NCI-H2227 (cell line): ENCODE data around the gene GEMIN4.
"Not testable (repeated sequence)": the region's sequence is repeated elsewhere in the genome, so short reads cannot be mapped to it uniquely, and the experiment has no call there.

Experiments
- DNase-seq: peaks from one replicate; lab custom pipeline; 2025; ENCODE audit not compliant: unreplicated experiment; lab: John Stamatoyannopoulos, UW

GEMIN4 gene

DNA sequence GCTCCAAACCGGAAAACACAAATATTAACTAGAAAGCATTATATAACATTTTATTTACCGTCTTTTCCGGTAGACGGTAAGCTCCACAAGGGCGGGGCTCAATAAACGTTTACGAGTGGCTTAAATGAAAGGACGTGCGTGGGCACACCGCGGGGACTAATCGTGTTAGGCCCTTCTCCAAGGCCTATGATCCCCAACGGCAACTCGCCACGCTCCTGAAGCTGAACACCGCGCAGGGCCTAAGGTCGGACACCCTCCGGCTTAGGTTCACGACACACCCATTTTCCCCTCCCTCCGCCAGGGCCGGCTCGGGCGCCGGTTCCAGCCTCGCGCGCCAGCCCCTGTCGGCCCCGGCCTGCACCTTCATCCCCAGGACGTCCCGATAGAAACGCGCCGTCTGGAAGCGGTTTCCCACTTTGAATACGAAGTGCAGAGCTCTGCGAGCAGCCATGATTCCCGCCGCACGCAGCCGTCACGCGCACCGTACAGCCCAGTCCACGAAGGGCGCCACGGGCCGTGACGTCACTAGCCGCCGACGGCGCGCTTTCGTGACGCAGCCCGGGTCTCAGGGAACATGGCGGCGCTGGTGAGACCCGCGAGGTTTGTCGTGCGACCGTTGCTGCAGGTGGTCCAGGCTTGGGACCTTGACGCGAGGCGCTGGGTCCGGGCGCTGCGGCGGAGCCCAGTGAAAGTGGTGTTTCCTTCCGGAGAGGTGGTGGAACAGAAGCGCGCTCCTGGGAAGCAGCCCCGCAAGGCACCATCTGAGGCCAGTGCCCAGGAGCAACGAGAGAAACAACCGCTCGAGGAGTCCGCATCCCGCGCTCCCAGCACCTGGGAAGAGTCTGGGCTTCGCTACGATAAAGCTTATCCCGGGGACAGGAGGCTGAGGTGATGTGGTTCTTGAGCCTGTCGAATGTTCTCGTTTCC lies 30.0 kb upstream of the GEMIN4 start, which contains the start of the genes GLOD4 and MRM3:
Gene GLOD4 (minus strand): TSS at position 476 of the 927 bp plus-strand sequence. CDS start 25 bp downstream, at position 451.
Gene MRM3 (plus strand): TSS at position 549 of the 927 bp plus-strand sequence. CDS start 26 bp downstream, at position 575.
- peak; percentile 90 for DNase-seq

DNA sequence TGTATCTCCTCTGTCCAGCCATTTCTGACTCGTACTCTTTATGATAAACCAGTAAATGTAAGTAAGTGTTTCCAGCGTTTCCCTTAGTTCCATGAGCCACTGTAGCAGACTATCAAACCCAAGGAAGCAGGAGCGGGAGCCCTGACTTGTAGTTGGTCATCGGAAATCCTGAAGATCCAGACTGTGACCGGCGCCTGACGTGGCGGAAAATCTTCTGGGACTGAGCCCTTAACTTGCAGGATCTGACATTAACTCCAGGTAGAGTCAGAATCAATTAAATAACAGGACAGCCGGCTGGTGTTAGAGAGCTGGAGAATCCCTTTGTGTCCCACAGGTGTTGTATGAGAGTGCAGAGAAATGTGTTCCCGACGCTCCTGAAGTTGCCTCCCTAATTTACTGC lies 26.0 kb upstream of the GEMIN4 start:
- DNase-seq: no peak

DNA sequence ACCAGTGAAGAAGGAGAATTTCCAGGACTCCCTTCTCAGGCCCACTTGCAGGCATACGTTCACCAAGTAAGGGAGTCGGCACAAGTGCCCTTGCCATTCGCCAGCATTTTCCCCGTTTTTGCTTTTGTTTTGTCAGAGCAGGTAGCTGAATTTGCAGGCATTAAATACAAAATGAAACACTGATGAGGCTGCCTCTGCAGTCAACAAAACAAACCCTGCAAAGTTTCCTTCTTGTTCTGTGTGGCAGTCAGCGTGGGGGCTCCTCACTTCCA lies 22.2 kb upstream of the GEMIN4 start:
- no peak for DNase-seq

DNA sequence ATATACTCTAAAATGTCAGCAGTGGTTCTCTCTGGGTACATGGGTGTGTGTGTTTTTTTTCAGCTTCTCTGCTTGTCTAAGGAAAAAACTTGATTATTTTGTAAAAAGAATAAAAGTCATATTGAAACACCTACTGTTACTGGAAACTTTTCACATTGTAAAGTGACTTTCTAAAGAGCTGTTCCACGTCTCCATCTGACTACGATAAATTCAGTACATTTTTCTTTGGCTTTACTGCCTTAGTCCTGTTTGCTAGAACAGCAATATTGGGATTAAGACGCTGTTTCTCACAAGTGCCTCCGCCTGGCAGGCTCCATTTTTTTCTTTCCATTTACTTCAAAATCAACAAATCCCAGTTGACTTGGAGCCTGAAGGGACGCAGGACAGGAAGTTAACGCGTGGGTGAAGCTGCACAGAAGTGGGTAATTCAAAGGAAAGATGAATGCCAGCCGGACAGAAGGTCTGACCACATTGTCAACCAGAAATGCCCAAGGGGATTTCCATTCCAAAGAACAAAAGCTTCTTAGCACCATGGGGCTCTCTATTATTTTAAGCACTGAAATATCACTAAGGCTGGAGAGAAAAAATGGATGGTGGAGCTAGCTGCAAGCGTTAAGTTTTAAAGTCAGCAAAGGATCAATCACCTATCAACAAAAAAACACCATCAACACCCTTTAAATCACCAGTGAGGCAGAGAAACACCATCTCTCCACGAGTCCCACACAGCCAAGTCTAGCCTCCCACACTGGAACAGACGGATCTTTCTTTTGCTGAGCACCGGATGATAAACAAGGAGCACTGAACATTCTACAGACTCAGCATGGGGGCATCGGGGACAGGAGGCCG lies 21.6 kb upstream of the GEMIN4 start:
- DNase-seq: no peak

DNA sequence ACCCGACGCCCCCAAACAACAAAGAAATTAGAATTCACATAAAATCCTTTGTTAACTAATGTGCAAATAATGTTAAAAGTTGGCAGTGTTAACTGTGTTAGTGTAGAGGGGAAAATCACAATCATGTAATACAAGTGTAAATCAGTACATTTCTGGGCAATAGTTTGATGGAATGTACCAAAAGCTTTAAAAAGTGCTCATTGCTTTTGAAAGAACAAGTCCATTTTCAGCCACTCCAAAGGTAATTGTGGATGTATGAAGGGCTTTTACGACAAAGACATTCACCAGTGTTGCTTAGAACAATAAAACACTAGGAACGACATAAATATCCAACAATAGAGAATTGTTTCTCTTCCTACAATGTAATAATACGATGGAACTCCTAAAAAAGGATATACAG lies 21.0 kb upstream of the GEMIN4 start:
- no peak for DNase-seq

DNA sequence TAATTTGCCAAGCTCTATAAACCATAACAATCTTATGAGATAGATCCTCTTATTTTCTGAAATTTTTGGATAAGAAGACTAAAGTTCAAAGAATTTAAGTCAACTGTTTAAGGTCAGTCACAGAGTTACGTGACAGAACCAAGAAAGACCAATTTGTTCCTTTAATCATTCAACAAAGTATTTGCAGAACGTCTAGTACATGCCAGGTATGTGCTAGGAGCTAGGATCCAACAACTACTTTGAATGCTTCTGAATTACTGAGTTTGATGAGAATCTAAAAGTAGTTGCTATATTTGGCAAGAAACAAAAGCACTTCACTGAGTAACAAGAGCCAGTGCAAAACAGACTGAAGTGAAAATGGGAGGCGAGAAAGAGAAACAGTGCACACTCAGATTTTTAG lies 15.0 kb upstream of the GEMIN4 start:
- no peak for DNase-seq

DNA sequence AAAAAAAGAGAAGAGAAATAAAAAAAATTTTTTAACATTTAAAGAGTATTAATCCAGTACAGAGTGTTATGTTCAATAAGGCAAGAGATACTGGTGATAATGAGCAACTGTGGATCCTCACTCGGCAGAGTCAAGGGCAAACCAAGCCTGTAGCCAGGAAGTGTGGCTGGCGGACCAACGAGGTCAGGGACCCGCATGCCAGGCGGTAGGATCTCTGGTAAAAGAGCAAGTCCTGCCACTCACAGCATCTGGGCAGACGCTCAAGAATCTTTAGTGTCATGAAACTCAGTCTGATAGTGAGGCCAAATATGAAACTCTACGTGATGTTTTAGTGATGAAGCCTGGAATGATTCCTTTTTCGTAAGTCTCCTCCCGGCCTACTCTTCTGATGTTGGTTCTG lies 8.3 kb upstream of the GEMIN4 start:
- no peak for DNase-seq

DNA sequence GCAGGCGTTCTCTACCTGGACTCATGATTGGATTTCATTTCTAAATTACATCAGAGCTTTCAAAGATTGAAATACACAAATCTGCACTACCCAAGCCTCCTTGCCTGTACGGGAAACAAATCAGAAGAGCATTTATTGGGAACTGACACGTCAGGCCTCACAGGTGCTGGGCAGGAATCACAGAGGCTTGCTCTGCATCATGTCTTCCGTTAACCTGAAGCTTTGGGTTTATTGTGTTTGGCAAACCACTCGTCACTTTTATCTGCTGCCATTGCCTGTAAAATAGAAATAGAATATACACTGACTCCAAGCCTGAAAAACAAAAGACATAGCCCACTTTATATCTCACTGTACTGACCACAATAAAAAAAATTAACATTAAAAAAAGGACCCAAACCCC lies 7.9 kb upstream of the GEMIN4 start:
- DNase-seq: no peak

DNA sequence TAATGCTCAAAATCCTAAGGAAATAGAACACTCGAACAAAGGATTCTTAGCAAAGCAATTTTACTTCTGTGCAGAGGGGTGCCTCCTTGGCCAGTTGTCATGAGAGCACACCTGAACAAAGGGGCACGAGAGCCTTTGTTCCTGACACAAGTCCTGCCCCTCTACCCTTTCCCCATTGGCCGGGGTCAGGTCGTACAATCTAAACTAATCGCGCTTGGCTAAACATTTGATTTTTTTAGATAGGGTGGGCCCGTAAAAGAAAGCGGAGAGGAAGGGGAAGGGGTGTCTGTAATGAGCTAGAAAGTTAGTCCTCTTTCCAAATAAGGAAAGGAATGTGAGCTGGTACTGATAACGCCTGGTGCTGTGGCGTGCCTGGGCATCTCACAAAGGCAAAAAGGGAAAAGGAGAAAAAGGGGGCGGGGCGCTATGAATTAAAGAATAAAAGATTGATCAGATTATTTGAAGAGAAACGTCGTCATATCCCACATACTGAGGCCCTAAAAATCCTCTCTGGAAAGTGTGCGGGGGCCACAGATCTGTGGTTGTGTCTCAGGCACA lies 4.0 kb upstream of the GEMIN4 start:
- DNase-seq: not testable (repeated sequence)

DNA sequence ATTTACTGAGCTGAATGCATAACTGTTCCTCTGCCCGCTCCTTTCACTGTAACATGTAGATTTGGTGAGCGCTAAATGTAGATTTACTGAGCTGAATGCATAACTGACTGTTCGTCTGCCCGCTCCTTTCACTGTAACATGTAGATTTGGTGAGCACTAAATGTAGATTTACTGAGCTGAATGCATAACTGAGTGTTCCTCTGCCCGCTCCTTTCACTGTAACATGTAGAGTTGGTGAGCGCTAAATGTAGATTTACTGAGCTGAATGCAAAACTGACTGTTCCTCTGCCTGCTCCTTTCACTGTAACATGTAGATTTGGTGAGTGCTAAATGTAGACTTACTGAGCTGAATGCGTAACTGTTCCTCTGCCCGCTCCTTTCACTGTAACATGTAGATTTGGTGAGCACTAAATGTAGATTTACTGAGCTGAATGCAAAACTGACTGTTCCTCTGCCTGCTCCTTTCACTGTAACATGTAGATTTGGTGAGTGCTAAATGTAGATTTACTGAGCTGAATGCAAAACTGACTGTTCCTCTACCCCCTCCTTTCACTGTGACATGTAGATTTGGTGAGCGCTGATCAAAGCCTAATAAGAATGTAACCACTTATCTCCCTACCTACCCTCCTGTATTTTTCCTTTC lies 3.4 kb upstream of the GEMIN4 start:
- DNase-seq: not testable (repeated sequence)

DNA sequence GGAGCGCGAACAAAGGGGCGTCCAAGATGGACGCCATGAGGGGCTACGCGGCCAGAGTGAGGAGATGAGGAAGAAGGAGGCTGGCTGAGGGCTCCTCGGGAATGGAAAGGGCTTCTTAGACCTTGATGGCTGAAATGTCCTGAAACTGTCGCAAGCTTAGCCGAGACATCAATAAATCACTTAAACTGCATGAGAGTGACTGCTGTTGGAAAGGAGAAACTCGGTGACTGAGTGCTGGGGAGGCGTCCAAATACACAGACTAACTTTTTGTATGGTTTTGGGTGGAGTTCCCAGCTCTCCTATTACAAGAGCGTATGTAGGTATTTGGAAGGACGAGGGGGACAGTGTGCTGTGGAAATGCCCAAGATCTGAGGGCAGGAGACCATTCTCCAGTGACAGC lies 1.4 kb upstream of the GEMIN4 start:
- no peak for DNase-seq

DNA sequence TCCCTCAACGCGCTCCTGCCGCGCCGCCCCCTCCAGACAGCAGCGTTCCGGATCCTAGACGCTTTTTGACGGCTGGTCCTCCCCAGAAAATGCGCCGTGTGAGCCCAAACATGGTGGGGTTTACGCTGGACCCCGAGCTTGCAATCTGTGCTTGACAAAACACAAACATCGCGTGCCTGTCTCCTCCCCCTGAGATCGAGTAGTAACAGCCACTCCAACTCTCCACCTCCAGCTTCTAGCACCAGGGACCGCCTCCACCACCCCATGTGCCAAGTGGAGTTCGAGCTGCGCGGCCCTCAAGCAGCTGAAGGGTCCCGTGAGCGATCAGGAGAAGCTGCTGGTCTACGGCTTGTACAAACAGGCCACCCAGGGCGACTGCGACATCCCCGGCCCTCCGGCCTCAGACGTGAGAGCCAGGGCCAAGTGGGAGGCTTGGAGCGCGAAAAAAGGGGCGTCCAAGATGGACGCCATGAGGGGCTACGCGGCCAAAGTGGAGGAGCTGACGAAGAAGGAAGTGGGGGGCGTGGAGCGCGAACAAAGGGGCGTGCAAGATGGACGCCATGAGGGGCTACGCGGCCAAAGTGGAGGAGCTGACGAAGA lies 656 bp upstream of the GEMIN4 start:
- peak; percentile 62 for DNase-seq

DNA sequence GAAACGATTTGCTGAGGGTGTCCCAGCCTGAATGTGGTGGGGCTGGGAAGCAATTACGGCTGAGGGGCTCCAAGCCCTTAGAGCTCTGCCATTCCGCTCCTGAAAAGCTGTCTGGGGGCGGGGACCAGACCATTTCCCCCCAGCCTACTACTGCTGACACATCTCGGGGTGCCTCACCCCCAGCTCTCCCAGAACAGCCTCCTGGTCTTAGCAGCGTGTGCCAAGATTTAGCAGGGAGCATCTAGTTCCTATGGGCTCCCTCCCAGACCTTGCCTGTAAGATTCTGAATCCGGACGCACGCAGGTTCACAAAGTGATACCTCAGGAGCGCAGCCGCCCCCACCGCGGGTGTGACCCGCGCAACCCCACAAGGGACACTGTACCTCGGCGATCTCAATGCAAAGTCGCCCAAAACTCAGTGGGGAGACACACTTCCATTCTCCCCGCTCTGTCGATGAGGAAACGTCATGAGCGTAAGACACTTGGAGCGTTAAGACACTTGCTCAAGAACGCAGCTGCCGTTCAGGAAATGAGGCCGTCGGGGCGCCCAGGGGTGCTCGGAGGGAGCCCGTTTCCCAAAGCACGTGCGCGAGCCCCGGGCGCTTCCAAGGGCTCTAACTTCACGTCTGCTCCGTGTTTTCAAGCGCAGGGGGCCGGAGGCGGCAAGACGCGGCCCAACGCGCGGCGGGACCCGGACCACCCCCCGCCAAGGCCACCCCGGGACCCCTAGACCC lies 629 bp downstream of the GEMIN4 start:
- peak; percentile 38 for DNase-seq

DNA sequence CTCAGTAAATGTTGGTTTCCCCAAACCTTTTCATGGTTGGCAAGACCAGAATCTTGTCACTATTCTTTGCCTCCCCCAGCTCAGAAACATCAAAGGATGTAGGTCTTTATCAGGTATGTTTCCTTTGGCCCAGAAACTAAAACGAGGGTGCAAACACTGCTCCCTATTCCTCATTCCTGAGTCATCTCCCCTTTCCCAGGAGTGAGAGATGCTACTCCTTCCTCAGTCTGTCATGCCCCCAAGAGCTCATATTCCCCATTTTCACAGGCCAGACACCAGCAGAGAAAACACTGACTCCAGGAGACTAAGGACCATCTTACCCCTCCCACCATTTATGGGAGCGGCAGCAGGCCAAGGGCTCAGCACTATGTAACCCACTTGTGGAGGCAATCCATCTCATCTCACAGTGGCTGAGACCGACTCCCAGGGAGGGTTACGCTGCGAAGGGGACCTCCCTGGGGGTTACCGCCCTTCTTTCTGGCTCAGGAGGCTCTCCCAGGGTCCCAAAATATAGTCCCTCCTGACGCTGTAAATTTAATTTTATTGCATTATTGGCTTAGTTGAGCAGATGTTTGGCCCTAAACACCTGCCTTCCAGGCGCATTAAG lies 1.5 kb downstream of the GEMIN4 start:
- DNase-seq: no peak

DNA sequence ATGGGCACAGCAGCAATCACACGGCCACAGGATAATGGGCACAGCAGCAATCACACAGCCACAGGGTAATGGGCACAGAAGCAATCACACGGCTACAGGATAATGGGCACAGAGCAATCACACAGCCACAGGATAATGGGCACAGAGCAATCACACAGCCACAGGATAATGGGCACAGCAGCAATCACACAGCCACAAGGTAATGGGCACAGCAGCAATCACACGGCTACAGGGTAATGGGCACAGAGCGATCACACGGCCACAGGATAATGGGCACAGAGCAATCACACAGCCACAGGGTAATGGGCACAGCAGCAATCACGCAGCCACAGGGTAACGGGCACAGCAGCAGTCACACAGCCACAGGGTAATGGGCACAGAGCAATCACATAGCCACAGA lies 2.7 kb downstream of the GEMIN4 start:
- DNase-seq: not testable (repeated sequence)

DNA sequence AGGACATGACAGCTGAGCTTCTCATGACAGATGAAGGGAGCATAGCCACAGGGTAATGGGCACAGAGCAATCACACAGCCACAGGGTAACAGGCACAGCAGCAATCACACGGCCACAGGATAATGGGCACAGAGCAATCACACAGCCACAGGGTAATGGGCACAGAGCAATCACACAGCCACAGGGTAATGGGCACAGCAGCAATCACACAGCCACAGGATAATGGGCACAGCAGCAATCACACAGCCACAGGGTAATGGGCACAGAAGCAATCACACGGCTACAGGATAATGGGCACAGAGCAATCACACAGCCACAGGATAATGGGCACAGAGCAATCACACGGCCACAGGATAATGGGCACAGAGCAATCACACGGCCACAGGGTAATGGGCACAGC lies 3.5 kb downstream of the GEMIN4 start:
- not testable (repeated sequence) for DNase-seq

DNA sequence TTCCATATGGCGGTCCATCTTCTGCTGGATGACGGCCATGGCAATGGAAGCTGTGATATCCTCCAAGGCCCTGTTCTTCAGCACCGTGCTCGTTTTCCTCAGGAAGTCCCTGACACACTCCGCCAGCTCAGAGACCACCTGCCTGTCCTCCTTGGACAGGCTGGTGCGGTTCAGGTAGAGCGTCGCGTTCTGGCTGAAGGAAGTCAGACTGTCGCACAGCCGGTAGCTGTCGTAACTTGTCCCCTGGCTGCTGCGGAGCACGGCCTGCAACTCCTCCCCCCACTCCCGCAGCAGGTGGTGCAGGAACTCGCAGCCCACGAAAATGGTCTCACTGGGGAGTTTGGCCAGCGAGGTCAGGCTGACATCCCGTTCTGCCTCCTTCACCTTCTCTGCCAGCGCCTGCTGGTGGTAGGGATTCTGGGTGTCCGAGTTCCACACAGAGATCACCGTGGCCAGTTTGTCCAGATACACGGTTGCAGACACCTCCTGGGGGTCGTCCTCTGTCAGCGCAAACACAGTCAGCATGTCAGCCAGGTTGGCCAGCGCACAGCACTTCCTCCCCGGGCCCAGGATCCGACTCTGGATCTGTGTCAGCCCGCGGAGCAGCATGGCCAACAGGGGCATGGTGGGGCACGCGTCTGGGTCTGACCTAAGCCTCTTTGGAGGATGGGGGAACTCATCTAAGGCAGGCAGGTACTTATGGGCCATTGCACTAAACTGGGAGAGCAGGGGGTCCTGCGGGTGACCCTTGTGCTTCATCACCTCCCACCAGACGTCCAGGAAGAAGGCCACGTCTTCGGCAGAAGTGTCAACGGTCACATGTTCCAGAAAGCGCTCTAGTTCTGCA lies 5.1 kb downstream of the GEMIN4 start:
- DNase-seq: no peak

DNA sequence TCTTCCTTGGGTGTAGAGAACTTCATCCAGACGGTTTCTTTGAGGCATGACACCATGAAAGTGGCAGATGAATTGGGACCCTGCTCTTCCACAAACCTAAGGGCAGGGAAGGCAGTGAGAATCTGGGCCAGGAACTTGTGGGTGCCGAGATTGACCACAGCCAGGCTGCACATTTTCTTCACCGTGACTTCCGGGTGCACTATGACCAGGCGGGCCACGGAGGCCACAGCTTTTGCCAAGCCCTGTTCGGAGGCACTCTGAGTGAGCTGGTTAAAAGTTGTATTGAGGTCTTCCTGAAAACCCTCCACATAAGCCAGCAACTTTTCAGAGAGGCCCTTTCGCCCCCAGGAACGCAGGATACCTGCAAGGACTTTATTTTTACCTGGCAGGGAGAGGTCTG lies 5.9 kb downstream of the GEMIN4 start:
- DNase-seq: no peak

DNA sequence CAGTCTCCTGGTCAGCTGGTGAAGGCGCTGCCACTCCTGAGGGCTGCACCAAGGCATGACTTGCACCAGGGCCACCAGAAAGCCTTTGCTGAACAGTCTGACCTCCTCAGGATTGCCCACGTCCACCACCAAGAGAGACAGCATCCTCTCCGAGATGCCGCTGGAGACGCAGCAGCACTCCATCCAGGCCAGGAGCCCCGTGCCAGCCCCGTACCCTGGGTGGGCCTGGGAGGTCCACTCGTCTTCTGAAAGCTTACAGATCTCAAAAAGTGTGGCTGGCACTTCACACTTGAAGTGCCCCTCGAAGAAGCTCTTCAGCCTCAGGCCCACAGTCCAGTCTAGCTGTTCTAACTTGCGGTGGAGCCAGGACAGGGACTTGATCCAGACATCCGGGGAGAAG lies 6.7 kb downstream of the GEMIN4 start:
- no peak for DNase-seq
